Panc1 (cell line): ENCODE results near the gene LRRC41. TPM values are rescaled to one million over a fixed set of nuclear protein-coding genes. Genes with fewer than 3 reads are reported as not detected.

Source experiments
- ATAC-seq: fragments of 200-7000 bp; cut with Tn5 transposase; 2 replicates; pipeline ENCODE4 v1.9.1; 2020; ENCODE audit warnings: mild to moderate bottlenecking, moderate library complexity
- BruUV-seq: library from RNA; stranded (reverse); fragments of 400-500 nt; replicated peaks from 2 replicates; lab custom pipeline; 2021; lab: Mats Ljungman, UMichigan
- CTCF ChIA-PET: fragments of 300-600 bp; sonication (Branson Sonifier 250); formaldehyde crosslinking; loops from one replicate; lab custom pipeline; 2022; ENCODE audit warnings: antibody characterized with exemption; lab: Charles Lee
- POLR2A ChIA-PET: fragments of 300-600 bp; sonication (Branson Sonifier 250); formaldehyde crosslinking; loops from one replicate; lab custom pipeline; 2022; ENCODE audit warnings: antibody characterized with exemption; lab: Charles Lee
- DNase-seq: peaks from one replicate; pipeline ENCODE4 v3.0.0-alpha.2; 2010; ENCODE audit warnings: low read depth, low spot score
- H3K27ac ChIP-seq: 2 replicates; pipeline ENCODE4 v1.5.1; 2011; ENCODE audit warnings: mild to moderate bottlenecking, low read length, inconsistent platforms
- H3K27me3 ChIP-seq: fragments of 200-500 bp; sonication (Bioruptor generic); 2 replicates; pipeline ENCODE4 v1.6.0; 2014; ENCODE audit warnings: low read length, inconsistent platforms; ENCODE audit not compliant: control insufficient read depth, insufficient read depth
- H3K36me3 ChIP-seq: fragments of 200-500 bp; sonication (Bioruptor generic); 2 replicates; pipeline ENCODE4 v1.5.1; 2014; ENCODE audit warnings: inconsistent platforms, mild to moderate bottlenecking, low read length, moderate library complexity; ENCODE audit not compliant: control insufficient read depth, insufficient read depth
- H3K4me1 ChIP-seq: 2 replicates; pipeline ENCODE4 v1.5.1; 2011; ENCODE audit warnings: inconsistent platforms, mild to moderate bottlenecking, low read length, moderate library complexity; ENCODE audit not compliant: control insufficient read depth, insufficient read depth
- H3K4me3 ChIP-seq, 2 experiments: 2 replicates each; pipeline ENCODE4 v1.5.1; 2011 to 2012; ENCODE audit warnings: low read depth in 2 of 2, low read length in 2 of 2, mild to moderate bottlenecking in 2 of 2, inconsistent platforms in 1 of 2, moderate library complexity in 1 of 2
- H3K9me3 ChIP-seq: fragments of 200-500 bp; sonication (Bioruptor generic); 2 replicates; pipeline ENCODE4 v1.5.1; 2014; ENCODE audit warnings: low read depth, mild to moderate bottlenecking, inconsistent platforms, low read length, moderate library complexity; ENCODE audit not compliant: control insufficient read depth, insufficient read depth
- POLR2AphosphoS5 ChIP-seq: IDR thresholded peaks from 2 replicates; pipeline ENCODE4 v1.6.1; 2012; ENCODE audit warnings: mild to moderate bottlenecking, low read depth, low read length, moderate library complexity
- REST ChIP-seq, 2 experiments: IDR thresholded peaks; 2 replicates each; pipeline ENCODE4 v1.6.1; 2011 to 2012; ENCODE audit warnings: low read depth in 2 of 2, control low read depth in 1 of 2, low read length in 1 of 2, mild to moderate bottlenecking in 1 of 2, moderate library complexity in 1 of 2; ENCODE audit not compliant: insufficient read depth in 1 of 2
- SIN3A ChIP-seq: IDR thresholded peaks from 2 replicates; pipeline ENCODE4 v1.6.1; 2012; ENCODE audit warnings: low read depth, mild to moderate bottlenecking, low read length, moderate library complexity, borderline replicate concordance; ENCODE audit not compliant: insufficient read depth
- TCF7L2 ChIP-seq: IDR thresholded peaks from 2 replicates; pipeline ENCODE4 v1.6.1; 2011; ENCODE audit warnings: mild to moderate bottlenecking, low read depth, low read length, inconsistent platforms
- in situ Hi-C: cut with HindIII; loops from 2 replicates; pipeline ENCODE4 v1.10.0; 2016; ENCODE audit warnings: low sequenced_read_pairs, low pct_unique_long_range_greater_than_20kb
- intact Hi-C: fragments of 100-400 bp; cut with micrococcal nuclease; formaldehyde crosslinking; loops from one replicate; pipeline ENCODE4 v1.10.0; 2022; ENCODE audit not compliant: unreplicated experiment
- total RNA-seq: library from RNA; stranded (reverse); gene quantifications from one replicate; pipeline ENCODE4 v1.2.1, GENCODE V29; 2021; ENCODE audit not compliant: unreplicated experiment
- TF ChIP-seq, protein P1 (sequence below): fragments of 450-650 bp; IDR thresholded peaks from 2 replicates; pipeline ENCODE4 v1.5.1; 2017; ENCODE audit warnings: mild to moderate bottlenecking

LRRC41 gene
- total RNA-seq, 1 experiment from 2014 or later = 55.3 TPM

- in situ Hi-C loops = no loop called here
- H3K4me3 ChIP-seq = no peak overlapping the region
- POLR2A ChIA-PET = no interaction called here
- H3K27me3 ChIP-seq = no peaks in the 10 kb centered on the region
- TF ChIP-seq TCF7L2 (no peak), REST (IDR thresholded peaks at IDR 0.05; ENCODE audit: insufficient read depth in 1 of 2, low read depth in 2 of 2, low read length in 1 of 2) (no peak), POLR2AphosphoS5 (no peak), SIN3A (no peak)
- TF ChIP-seq, protein P1, sequence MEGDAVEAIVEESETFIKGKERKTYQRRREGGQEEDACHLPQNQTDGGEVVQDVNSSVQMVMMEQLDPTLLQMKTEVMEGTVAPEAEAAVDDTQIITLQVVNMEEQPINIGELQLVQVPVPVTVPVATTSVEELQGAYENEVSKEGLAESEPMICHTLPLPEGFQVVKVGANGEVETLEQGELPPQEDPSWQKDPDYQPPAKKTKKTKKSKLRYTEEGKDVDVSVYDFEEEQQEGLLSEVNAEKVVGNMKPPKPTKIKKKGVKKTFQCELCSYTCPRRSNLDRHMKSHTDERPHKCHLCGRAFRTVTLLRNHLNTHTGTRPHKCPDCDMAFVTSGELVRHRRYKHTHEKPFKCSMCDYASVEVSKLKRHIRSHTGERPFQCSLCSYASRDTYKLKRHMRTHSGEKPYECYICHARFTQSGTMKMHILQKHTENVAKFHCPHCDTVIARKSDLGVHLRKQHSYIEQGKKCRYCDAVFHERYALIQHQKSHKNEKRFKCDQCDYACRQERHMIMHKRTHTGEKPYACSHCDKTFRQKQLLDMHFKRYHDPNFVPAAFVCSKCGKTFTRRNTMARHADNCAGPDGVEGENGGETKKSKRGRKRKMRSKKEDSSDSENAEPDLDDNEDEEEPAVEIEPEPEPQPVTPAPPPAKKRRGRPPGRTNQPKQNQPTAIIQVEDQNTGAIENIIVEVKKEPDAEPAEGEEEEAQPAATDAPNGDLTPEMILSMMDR = no peak
- peaks cover 3% of the 10 kb centered on the region for H3K36me3 ChIP-seq
- no peaks in the 10 kb centered on the region for H3K4me1 ChIP-seq
- DNase-seq = no peak
- BruUV-seq = no TSS peak
- intact Hi-C loops = no loop called here
- H3K9me3 ChIP-seq = no peaks in the 10 kb centered on the region
- no peak overlapping the region for H3K27ac ChIP-seq
- ATAC-seq = 0 out of 2 replicates have a peak, but pooled peaks have one; percentile 3
- CTCF ChIA-PET = no interaction called here
Observed at GRCh38 chr1:46281021-46281420, 22.4 kb downstream of the LRRC41 start.

DNA sequence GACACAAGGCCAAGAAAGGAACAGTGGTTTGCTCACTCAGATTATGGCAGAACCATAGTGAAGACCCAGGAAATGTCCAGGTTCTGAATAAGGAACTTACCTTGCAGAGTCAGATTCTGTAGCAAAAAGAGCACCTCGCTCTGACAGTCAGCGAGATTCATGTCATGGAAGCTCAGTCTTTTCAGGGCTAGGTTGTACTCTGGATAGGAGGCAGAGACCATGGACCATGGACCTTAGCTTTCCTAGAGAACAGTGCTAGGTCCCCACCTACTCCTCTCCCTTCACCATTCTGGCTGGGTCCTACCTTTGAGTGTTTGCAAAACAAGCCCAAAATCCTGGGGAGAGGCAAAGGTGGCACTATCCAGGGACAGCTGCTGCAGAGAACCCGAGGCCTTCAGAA is 23.3 kb downstream of the LRRC41 start:
- in situ Hi-C loops = no loop called here
- Histone ChIP-seq H3K4me3 (no peak overlapping the region), H3K27ac (no peak overlapping the region), H3K4me1 (no peaks in the 10 kb centered on the region), H3K36me3 (peaks cover 7% of the 10 kb centered on the region), H3K27me3 (no peaks in the 10 kb centered on the region), H3K9me3 (no peaks in the 10 kb centered on the region)
- ATAC-seq = no peak
- intact Hi-C loops = no loop called here
- DNase-seq = no peak
- ChIA-PET CTCF (no interaction called here), POLR2A (interaction anchor here (0.5 kb wide), 1 partner anchor 8 kb away, joined by 14 read pairs; no protein-coding TSS in a partner anchor)
- TF ChIP-seq SIN3A = no peak
- no peak for TF ChIP-seq POLR2AphosphoS5
- TF ChIP-seq, protein P1 = no peak
- TF ChIP-seq REST (IDR thresholded peaks at IDR 0.05; ENCODE audit: insufficient read depth in 1 of 2, low read depth in 2 of 2, low read length in 1 of 2) = no peak
- TF ChIP-seq TCF7L2 = no peak
- BruUV-seq = no TSS peak
